Epithelial cell of esophagus (primary cell): Measurements from ENCODE around the gene ICAM4.

ENCODE experiments used
- DNase-seq: peaks from one replicate; pipeline ENCODE4 v3.0.0; 2010; ENCODE audit warnings: low read depth
- H3K4me3 ChIP-seq: 2 replicates; pipeline ENCODE4 v1.5.1; 2011; ENCODE audit warnings: mild to moderate bottlenecking, low read length, control low read depth
- CTCF ChIP-seq: IDR thresholded peaks from 2 replicates; pipeline ENCODE4 v1.5.1; 2011; ENCODE audit warnings: low read depth, mild to moderate bottlenecking, low read length, control low read depth, inconsistent platforms; ENCODE audit not compliant: insufficient read depth; ENCODE audit errors: missing control alignments

Gene ICAM4

GRCh38 chr19:10288662-10289166, 2.0 kb downstream of the ICAM4 start:
- peak; percentile 63 for DNase-seq
- no peak for TF ChIP-seq CTCF
- H3K4me3 ChIP-seq: peak overlapping the region; percentile 53

DNA sequence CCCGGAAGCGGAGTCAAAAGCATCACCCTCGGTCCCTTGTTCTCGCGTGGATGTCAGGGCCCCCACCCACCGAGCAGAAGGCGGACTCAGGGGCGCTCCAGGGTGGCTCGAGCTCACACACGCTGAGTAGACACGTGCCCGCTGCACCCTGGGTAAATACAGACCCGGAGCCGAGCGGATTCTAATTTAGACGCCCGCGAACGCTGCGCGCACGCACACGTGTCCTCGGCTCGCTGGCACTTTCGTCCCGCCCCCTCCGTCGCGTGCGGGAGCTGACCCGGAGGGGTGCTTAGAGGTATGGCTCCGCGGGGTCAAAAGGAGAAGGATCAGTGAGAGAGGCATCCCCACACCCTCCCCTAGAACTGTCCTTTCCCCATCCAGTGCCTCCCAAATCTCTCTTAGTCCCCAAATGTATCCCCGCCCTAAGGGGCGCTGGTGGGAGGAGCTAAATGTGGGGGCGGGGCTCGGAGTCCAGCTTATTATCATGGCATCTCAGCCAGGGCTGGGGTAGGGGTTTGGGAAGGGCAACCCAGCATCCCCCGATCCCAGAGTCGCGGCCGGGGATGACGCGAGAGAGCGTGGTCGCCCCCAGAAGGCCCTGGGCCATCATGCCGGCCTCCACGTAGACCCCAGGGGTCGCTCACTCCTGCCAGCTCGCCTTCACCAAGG, 2.5 kb downstream of the ICAM4 start:
- peak; percentile 62 for DNase-seq

DNA sequence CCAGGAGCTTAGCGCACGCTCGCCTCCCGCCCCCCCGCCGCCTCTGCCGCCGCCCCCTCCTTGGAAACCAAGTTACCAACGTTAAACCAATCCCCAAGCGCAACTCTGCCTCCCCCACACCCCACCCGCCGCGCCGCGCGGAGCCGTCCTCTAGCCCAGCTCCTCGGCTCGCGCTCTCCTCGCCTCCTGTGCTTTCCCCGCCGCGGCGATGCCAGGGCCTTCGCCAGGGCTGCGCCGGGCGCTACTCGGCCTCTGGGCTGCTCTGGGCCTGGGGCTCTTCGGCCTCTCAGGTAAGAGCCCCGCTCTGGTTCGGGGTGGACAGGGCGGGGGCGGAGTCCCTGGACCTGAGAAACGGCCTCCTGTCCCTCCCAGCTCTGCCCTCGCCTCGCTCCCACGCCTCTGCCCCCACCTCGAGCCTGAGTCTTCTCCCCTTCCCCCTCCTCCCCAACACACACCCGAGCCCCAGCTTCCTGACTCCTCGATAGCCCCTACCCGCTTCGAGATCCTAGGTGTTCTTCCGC, 3.1 kb downstream of the ICAM4 start, which contains the start of gene ICAM5:
Gene ICAM5 (plus strand): TSS at position 117 of the 521 bp plus-strand sequence. CDS start 92 bp downstream, at position 209.
- peak; percentile 57 for DNase-seq
- no peak for TF ChIP-seq CTCF
- H3K4me3 ChIP-seq: peak within 1 kb of the TSS; percentile 53

More for the DNA sequence above, 2.5 kb downstream of the ICAM4 start:
- no peak for TF ChIP-seq CTCF
- peak overlapping the region; percentile 53 for H3K4me3 ChIP-seq

- TF ChIP-seq CTCF: no peak
- peak overlapping the region; percentile 53 for H3K4me3 ChIP-seq
- peak; percentile 30 for DNase-seq
Observed at GRCh38 chr19:10290357-10290875, 3.7 kb downstream of the ICAM4 start.

DNA sequence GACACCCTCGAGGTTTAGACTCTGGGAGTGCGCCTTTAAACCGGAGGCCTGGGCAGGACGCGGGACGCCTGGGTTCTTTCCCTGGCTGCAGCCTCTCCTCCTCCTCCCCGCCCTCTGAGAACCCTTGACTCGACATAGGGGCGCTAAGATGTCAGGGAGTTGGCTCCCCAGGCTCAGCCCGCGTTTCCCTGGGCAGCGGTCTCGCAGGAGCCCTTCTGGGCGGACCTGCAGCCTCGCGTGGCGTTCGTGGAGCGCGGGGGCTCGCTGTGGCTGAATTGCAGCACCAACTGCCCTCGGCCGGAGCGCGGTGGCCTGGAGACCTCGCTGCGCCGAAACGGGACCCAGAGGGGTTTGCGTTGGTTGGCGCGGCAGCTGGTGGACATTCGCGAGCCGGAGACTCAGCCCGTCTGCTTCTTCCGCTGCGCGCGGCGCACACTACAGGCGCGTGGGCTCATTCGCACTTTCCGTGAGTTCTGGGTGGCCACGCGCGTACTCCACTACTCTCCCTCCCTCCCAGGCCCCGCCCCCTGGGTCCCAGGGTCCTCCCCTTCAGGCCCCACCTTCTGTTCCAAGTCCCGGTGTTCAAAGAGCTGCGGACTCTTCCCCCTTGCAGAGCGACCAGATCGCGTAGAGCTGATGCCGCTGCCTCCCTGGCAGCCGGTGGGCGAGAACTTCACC, 4.3 kb downstream of the ICAM4 start:
- H3K4me3 ChIP-seq: peak overlapping the region; percentile 53
- no peak for TF ChIP-seq CTCF
- DNase-seq: peak; percentile 59

DNA sequence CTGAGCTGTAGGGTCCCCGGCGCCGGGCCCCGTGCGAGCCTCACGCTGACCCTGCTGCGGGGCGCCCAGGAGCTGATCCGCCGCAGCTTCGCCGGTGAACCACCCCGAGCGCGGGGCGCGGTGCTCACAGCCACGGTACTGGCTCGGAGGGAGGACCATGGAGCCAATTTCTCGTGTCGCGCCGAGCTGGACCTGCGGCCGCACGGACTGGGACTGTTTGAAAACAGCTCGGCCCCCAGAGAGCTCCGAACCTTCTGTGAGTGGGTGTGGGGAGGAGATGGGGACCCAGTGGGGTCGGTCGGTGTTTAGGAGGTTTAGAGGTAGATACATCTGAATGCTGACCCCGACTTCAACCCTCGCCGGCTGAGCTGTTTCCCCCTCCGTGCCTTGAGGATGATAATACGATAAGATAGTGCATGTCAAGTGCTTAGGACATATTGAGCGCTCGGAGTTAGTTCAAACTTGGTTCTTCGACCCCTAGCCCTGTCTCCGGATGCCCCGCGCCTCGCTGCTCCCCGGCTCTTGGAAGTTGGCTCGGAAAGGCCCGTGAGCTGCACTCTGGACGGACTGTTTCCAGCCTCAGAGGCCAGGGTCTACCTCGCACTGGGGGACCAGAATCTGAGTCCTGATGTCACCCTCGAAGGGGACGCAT, 4.9 kb downstream of the ICAM4 start:
- no peak for TF ChIP-seq CTCF
- H3K4me3 ChIP-seq: peak overlapping the region; percentile 53
- no peak for DNase-seq
